ENCODE measurements around the gene STK32B. TPM values are rescaled to one million over a fixed set of nuclear protein-coding genes. Genes with fewer than 3 reads are reported as not detected.

Gene STK32B
- total and polyA plus RNA-seq, 2 experiments from 2014 or later = not detected

DNA sequence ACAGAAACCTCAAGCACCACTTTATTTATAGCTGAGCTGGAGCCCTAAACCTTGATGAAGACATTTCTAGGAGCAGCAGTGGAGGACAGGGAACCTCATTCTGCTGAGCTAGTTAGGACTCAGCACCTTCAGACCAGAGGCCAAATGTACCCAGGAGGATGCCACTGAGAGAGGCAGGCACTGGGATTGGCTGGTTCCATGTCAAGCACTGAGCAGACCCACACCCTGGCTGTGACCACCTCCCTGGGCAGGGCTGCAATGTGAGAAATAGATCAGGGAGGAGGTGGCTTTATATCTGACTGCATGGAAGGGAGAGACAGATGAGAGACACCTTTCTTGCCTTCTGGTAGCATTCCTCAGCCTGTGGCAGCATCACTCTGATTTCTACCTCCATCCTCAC lies 304.6 kb downstream of the STK32B start:
- DNase-seq (ENCODE audit: low read depth in 1 of 2, low spot score in 1 of 2) = no peak
- Histone ChIP-seq H3K27ac (no peak overlapping the region), H3K9me3 (ENCODE audit: low read depth) (no peaks in the 10 kb centered on the region), H3K4me3 (no peak overlapping the region), H3K36me3 (no peaks in the 10 kb centered on the region), H3K4me1 (ENCODE audit: low read depth) (no peaks in the 10 kb centered on the region), H3K27me3 (peaks cover 3% of the 10 kb centered on the region)
- no peak for TF ChIP-seq CTCF (IDR thresholded peaks at IDR 0.05; ENCODE audit: low read depth, low read length)

GRCh38 chr4:5357870-5358269 lies 306.6 kb downstream of the STK32B start:
- Histone ChIP-seq H3K9me3 (ENCODE audit: low read depth) (no peaks in the 10 kb centered on the region), H3K27ac (no peak overlapping the region), H3K27me3 (no peaks in the 10 kb centered on the region), H3K4me3 (no peak overlapping the region), H3K36me3 (no peaks in the 10 kb centered on the region), H3K4me1 (ENCODE audit: low read depth) (no peaks in the 10 kb centered on the region)
- no peak for TF ChIP-seq CTCF (IDR thresholded peaks at IDR 0.05; ENCODE audit: low read depth, low read length)
- no peak for DNase-seq (ENCODE audit: low read depth in 1 of 2, low spot score in 1 of 2)

GRCh38 chr4:5361968-5362367 lies 310.7 kb downstream of the STK32B start:
- Histone ChIP-seq H3K27me3 (no peaks in the 10 kb centered on the region), H3K4me3 (no peak overlapping the region), H3K27ac (no peak overlapping the region), H3K9me3 (ENCODE audit: low read depth) (no peaks in the 10 kb centered on the region), H3K4me1 (ENCODE audit: low read depth) (no peaks in the 10 kb centered on the region), H3K36me3 (no peaks in the 10 kb centered on the region)
- TF ChIP-seq CTCF (IDR thresholded peaks at IDR 0.05; ENCODE audit: low read depth, low read length) = no peak
- peak; percentile 29 to 74 for DNase-seq (ENCODE audit: low read depth in 1 of 2, low spot score in 1 of 2)

DNA sequence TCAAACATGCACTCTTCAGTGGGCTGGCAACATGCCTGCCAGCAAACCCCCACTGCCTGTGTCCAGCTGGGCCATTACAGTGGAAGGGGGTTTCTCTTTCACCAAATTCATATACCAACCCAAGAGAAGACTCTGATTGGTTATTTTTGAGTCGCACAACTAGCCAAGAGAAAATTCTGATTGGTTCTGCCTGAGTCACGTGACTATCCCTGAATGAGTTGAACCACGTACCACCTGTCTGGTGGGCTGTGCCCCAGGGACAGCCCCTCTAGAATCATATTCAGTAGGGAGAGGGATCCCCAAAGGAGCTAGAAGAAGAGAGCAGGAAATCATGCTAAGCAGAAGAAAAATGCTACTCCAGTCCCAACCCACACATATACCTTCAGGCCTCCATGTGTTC lies 313.1 kb downstream of the STK32B start:
- no peaks in the 10 kb centered on the region for H3K27me3 ChIP-seq
- H3K4me1 ChIP-seq (ENCODE audit: low read depth) = no peaks in the 10 kb centered on the region
- no peak for DNase-seq (ENCODE audit: low read depth in 1 of 2, low spot score in 1 of 2)
- no peak overlapping the region for H3K4me3 ChIP-seq
- H3K27ac ChIP-seq = no peak overlapping the region
- TF ChIP-seq CTCF (IDR thresholded peaks at IDR 0.05; ENCODE audit: low read depth, low read length) = no peak
- H3K9me3 ChIP-seq (ENCODE audit: low read depth) = no peaks in the 10 kb centered on the region
- no peaks in the 10 kb centered on the region for H3K36me3 ChIP-seq

- Histone ChIP-seq H3K9me3 (ENCODE audit: low read depth) (no peaks in the 10 kb centered on the region), H3K27me3 (no peaks in the 10 kb centered on the region), H3K27ac (no peak overlapping the region), H3K4me3 (no peak overlapping the region), H3K36me3 (no peaks in the 10 kb centered on the region), H3K4me1 (ENCODE audit: low read depth) (no peaks in the 10 kb centered on the region)
- peak in 1 of 2 donors; percentile 11 for DNase-seq (ENCODE audit: low read depth in 1 of 2, low spot score in 1 of 2)
- no peak for TF ChIP-seq CTCF (IDR thresholded peaks at IDR 0.05; ENCODE audit: low read depth, low read length)
Observed at GRCh38 chr4:5365071-5366008, 314.1 kb downstream of the STK32B start.

All from cardiac muscle cell (in vitro differentiated cells and primary cell).